Chondrocyte (in vitro differentiated cells): ENCODE measurements around the gene ZSWIM5. TPM values are rescaled to one million over a fixed set of nuclear protein-coding genes. Genes with fewer than 3 reads are reported as not detected.
"Not testable (repeated sequence)": the region's sequence is repeated elsewhere in the genome, so short reads cannot be mapped to it uniquely, and the experiment has no call there.

ENCODE experiments used
- DNase-seq: peaks from one replicate; pipeline ENCODE4 v3.0.0; 2021; ENCODE audit warnings: mixed read lengths, low spot score
- H3K27ac Mint-ChIP-seq: one replicate; pipeline ENCODE4 v1.8.0; 2021; ENCODE audit warnings: mild to moderate bottlenecking, moderate library complexity, mixed read lengths; ENCODE audit not compliant: unreplicated experiment
- H3K27me3 Mint-ChIP-seq: 2 replicates; pipeline ENCODE4 v1.8.0; 2021; ENCODE audit warnings: low read depth, mixed read lengths
- H3K36me3 Mint-ChIP-seq: 2 replicates; pipeline ENCODE4 v1.8.0; 2021; ENCODE audit warnings: low read depth, mixed read lengths
- H3K4me1 Mint-ChIP-seq: 2 replicates; pipeline ENCODE4 v1.8.0; 2021; ENCODE audit warnings: low read depth, mild to moderate bottlenecking, mixed read lengths
- H3K4me3 Mint-ChIP-seq: one replicate; pipeline ENCODE4 v1.8.0; 2021; ENCODE audit warnings: mild to moderate bottlenecking, moderate library complexity, mixed read lengths; ENCODE audit not compliant: unreplicated experiment
- H3K9me3 Mint-ChIP-seq: 2 replicates; pipeline ENCODE4 v1.8.0; 2021; ENCODE audit warnings: low read depth, mixed read lengths
- total RNA-seq: library from RNA; stranded (reverse); gene quantifications from 3 replicates; pipeline ENCODE4 v1.2.1, GENCODE V29; 2021
- TF ChIP-seq, protein P1 (sequence below): fragments of 200-600 bp; sonication (generic); IDR thresholded peaks from 2 replicates; pipeline ENCODE4 v1.5.0; 2021; ENCODE audit warnings: antibody characterized with exemption, mild to moderate bottlenecking, moderate library complexity

ZSWIM5 gene
- total RNA-seq, 1 donor from 2014 or later = 1.0 TPM

DNA sequence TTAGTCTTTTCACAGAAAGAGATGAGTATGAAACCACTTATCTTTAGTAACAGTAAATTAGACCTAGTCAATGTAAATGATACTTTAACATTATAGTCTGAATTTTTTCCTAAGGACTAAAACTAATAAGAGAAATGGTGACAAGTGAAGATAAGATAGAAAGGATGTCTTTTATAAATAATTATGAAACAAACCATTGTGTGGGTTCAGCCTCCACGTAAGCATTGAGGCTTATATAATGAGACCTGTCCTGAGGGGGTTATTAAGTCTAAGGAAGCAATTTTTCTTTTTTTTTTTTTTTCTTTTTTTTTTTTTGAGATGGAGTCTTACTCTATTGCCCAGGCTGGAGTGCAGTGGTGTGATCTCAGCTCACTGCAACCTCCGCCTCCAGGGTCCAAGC lies 138.6 kb downstream of the ZSWIM5 start:
- H3K4me3 Mint-ChIP-seq = no peak overlapping the region
- H3K4me1 Mint-ChIP-seq = no peaks in the 10 kb centered on the region
- TF ChIP-seq, protein P1, sequence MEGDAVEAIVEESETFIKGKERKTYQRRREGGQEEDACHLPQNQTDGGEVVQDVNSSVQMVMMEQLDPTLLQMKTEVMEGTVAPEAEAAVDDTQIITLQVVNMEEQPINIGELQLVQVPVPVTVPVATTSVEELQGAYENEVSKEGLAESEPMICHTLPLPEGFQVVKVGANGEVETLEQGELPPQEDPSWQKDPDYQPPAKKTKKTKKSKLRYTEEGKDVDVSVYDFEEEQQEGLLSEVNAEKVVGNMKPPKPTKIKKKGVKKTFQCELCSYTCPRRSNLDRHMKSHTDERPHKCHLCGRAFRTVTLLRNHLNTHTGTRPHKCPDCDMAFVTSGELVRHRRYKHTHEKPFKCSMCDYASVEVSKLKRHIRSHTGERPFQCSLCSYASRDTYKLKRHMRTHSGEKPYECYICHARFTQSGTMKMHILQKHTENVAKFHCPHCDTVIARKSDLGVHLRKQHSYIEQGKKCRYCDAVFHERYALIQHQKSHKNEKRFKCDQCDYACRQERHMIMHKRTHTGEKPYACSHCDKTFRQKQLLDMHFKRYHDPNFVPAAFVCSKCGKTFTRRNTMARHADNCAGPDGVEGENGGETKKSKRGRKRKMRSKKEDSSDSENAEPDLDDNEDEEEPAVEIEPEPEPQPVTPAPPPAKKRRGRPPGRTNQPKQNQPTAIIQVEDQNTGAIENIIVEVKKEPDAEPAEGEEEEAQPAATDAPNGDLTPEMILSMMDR = no peak
- H3K27ac Mint-ChIP-seq = no peak overlapping the region
- H3K27me3 Mint-ChIP-seq = peaks cover 8% of the 10 kb centered on the region
- no peak for DNase-seq
- H3K9me3 Mint-ChIP-seq = peaks cover 14% of the 10 kb centered on the region
- no peaks in the 10 kb centered on the region for H3K36me3 Mint-ChIP-seq

DNA sequence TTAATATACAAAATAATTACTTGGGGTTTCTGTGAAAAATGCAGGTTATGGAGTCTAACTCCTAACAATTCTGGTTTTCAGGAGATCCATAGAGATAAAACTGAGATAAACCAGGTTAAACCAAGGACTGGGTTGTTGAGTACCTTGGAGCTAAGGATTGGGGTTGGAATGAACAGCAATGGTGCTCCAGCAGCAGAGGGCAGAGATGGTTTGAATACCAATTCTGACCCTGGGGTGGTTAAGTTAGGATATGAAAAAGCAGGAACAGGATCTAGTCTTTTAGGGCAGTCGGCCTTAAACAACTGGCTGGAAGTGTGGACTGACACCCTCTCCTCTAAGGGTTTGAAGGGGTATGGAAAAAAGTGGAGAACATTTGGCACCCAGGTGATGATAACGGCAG lies 141.3 kb downstream of the ZSWIM5 start:
- no peaks in the 10 kb centered on the region for H3K27me3 Mint-ChIP-seq
- DNase-seq = no peak
- H3K36me3 Mint-ChIP-seq = no peaks in the 10 kb centered on the region
- TF ChIP-seq, protein P1 = no peak
- no peak overlapping the region for H3K27ac Mint-ChIP-seq
- no peaks in the 10 kb centered on the region for H3K9me3 Mint-ChIP-seq
- no peaks in the 10 kb centered on the region for H3K4me1 Mint-ChIP-seq
- H3K4me3 Mint-ChIP-seq = no peak overlapping the region

DNA sequence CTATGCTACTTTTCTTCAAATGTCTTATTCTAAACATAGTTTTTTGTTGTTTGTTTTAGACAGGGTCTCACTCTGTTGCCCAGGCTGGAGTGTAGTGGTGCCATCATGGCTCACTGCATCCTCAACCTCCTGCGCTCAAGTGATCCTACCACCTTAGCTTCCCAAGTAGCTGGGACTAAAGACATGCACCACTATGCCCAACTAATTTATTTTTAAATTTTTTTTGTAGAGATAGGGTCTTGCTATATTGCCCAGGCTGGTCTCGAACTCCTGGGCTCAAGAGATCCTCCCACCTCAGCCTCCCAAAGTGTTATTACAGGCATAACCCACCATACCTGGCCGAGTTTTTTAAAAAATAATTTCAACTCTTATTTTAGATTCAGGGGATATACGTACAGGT lies 143.9 kb downstream of the ZSWIM5 start:
- not testable (repeated sequence) for H3K27me3 Mint-ChIP-seq, H3K27ac Mint-ChIP-seq, DNase-seq, H3K4me1 Mint-ChIP-seq, H3K9me3 Mint-ChIP-seq, H3K36me3 Mint-ChIP-seq, H3K4me3 Mint-ChIP-seq

DNA sequence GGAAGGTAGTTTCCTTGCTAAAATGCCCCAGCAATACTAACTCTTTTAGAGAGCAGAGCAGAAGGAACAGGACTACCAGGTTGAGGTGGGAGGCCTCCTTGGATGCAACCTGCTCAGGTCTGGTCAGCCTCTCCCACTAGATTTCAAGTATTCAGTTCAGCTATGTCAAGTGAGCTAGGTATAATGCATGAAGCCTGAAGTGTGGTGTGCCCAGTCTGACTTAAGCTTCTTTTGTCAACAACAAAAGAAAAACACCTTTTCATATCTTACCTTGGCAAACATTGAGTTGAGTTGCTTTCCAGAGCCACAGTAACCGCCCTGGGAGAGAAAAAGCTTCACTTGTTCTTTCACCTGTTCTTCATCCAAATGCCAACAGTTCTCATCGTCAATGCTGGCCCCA lies 146.6 kb downstream of the ZSWIM5 start:
- DNase-seq = no peak
- no peaks in the 10 kb centered on the region for H3K4me1 Mint-ChIP-seq
- H3K27me3 Mint-ChIP-seq = peaks cover 3% of the 10 kb centered on the region
- TF ChIP-seq, protein P1 = no peak
- no peaks in the 10 kb centered on the region for H3K9me3 Mint-ChIP-seq
- H3K36me3 Mint-ChIP-seq = no peaks in the 10 kb centered on the region
- H3K27ac Mint-ChIP-seq = no peak overlapping the region
- H3K4me3 Mint-ChIP-seq = no peak overlapping the region

DNA sequence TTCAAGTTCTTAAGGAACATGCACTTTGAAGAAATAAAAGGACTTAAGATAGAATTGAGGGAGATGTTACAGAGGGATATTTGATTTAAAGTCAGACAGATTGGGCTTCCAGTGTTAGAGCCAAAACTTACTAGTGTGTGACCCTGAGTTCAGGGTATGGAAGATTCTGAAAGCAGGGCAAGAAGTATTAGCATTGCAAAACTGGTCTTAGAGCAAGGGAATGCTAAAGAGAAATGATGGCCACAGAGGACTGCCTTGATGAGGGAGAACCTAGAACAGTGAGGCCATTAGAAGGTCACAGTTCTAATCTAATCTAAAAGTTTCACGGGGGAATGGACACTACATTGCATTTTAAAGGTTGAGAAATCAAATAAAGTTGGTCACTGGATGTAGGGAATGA lies 148.9 kb downstream of the ZSWIM5 start:
- Mint-ChIP-seq H3K27ac (no peak overlapping the region), H3K36me3 (no peaks in the 10 kb centered on the region), H3K4me3 (no peak overlapping the region), H3K27me3 (peaks cover 3% of the 10 kb centered on the region), H3K9me3 (no peaks in the 10 kb centered on the region), H3K4me1 (no peaks in the 10 kb centered on the region)
- DNase-seq = no peak
- TF ChIP-seq, protein P1 = no peak

DNA sequence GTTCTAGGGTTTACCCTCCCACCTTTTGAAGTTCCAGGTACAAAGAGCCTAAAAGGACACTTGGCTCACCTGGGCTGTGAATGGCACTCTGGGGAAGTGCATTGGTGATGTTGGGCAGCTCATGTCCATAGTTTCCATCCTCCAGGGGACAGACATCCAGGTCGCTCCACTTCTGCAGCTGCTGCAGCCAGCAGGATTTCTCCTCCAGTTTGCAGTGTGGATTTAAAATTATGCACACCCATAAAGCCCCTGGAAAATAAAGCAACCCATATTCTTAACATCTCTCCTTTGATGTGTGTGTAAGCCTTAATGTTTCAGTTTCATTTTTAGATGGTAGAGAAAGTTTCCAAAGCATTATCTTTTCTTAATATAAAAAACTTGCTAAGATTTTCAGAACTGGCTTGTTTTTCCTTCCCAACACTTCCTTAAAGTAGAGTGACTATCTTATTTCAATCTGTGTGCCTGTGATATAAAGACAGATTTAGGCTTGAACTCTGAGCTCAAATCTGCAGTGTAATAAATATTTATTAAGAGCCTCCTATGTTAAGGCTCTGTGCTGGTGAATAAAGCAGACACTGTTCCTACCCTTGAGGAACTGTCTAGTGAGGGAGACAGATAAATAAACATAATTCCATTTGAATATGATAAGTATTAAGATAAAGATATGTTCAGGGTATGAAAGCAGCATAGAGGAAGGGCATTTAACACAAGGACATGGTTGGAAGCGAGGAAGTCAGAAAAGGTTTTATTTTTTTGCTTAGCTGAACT lies 155.2 kb downstream of the ZSWIM5 start:
- Mint-ChIP-seq H3K27me3 (no peaks in the 10 kb centered on the region), H3K4me1 (no peaks in the 10 kb centered on the region), H3K36me3 (no peaks in the 10 kb centered on the region), H3K9me3 (no peaks in the 10 kb centered on the region), H3K4me3 (no peak overlapping the region), H3K27ac (no peak overlapping the region)
- no peak for DNase-seq
- TF ChIP-seq, protein P1 = no peak
